AG04449 (cell line): ENCODE measurements around the gene SETD1B.
A peak's percentile ranks its signal among the peaks of the same experiment; 100 is the strongest.

Experiments
- CTCF ChIA-PET: fragments of 350-600 bp; formaldehyde crosslinking; extraction: SDS; loops from one replicate; lab custom pipeline; 2021; ENCODE audit warnings: antibody characterized with exemption; lab: Yijun Ruan, JAX
- POLR2A ChIA-PET: fragments of 400-600, 350-600 bp; formaldehyde crosslinking; extraction: SDS; loops from one replicate; lab custom pipeline; 2020; ENCODE audit warnings: antibody characterized with exemption, inconsistent platforms; lab: Yijun Ruan, JAX
- DNase-seq: peaks from one replicate; pipeline ENCODE4 v3.0.0-alpha.2; 2010; ENCODE audit warnings: low read depth, low spot score
- H3K4me3 ChIP-seq: 2 replicates; pipeline ENCODE4 v1.5.1; 2011; ENCODE audit warnings: low read depth, mild to moderate bottlenecking, control low read depth, low read length
- TF ChIP-seq, protein P1 (sequence below): IDR thresholded peaks from one replicate; pipeline ENCODE4 v1.5.1; 2011; ENCODE audit warnings: mild to moderate bottlenecking, moderate library complexity, low read length, control low read depth, inconsistent platforms; ENCODE audit not compliant: insufficient read depth; ENCODE audit errors: missing control alignments

Gene SETD1B

DNA sequence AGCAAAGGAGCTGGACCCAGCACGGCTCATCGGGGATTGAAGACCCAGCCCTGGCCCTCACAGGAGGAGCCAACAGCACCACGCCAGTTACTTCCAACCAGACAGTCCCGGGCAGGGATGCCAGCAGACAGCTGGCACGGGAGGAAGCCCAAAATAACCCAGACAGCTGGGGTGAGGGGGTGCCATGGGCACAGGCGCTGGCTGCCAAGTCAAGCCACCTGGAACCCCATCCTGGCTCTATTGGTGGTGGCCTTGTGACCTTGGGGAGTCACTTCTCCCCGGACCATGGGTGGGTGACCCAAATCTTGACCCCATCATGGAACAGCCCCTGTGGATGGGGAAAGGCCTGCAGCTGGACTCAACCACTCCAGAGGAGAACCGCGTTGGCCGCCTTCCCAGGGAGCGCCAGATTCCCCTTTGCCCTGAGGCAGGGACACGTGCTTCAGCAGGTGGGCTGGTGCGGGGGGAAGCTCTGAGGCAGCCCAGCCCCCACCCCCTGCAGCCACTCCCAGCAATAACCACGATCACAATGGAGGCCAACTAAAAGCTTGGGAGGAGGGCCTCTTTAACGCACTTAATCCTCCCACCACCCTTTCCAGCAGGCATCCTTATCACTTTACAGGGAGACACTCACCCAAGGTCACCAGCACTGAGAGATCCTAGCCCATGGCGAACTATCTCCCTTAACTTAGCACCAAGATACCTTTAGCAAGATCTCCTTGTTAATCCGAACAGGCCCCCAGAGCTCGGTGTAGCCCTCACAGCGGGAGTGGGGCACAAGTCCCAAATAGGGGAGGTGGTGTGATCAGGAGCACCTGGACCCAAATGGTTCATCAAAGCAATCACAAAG lies 5.6 kb upstream of the SETD1B start:
- peak overlapping the region; percentile 38 for H3K4me3 ChIP-seq
- ChIA-PET CTCF (interaction anchor here (1.4 to 32.5 kb wide), 5 partner anchors 8 to 101 kb away, joined by 3 to 1100 read pairs (median 230); partner anchors contain the start of genes PSMD9, RHOF and SETD1B), POLR2A (interaction anchor here (0.6 to 3.5 kb wide), 6 partner anchors 13 to 102 kb away, joined by 3 to 12 read pairs (median 4); partner anchors contain the start of gene PSMD9)
- TF ChIP-seq, protein P1, sequence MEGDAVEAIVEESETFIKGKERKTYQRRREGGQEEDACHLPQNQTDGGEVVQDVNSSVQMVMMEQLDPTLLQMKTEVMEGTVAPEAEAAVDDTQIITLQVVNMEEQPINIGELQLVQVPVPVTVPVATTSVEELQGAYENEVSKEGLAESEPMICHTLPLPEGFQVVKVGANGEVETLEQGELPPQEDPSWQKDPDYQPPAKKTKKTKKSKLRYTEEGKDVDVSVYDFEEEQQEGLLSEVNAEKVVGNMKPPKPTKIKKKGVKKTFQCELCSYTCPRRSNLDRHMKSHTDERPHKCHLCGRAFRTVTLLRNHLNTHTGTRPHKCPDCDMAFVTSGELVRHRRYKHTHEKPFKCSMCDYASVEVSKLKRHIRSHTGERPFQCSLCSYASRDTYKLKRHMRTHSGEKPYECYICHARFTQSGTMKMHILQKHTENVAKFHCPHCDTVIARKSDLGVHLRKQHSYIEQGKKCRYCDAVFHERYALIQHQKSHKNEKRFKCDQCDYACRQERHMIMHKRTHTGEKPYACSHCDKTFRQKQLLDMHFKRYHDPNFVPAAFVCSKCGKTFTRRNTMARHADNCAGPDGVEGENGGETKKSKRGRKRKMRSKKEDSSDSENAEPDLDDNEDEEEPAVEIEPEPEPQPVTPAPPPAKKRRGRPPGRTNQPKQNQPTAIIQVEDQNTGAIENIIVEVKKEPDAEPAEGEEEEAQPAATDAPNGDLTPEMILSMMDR, result no peak
- DNase-seq, result no peak

DNA sequence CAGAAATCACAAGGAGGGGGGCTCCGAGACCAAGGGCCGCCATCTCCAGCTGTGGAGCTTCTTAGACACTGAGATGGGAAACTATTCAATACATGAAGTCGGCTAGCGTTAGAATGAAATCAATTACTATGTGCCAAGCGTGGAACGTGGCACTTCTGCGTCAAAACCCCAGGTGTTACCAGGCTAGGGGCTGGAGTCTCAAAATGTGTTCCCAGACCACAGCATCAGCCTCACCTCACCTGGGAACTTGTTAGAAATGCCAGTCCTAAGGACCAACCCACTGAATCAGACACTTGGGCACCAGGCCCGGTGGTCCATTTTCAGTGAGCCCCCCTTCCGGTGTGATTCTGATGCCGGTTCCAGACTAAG lies 5.0 kb upstream of the SETD1B start:
- peak overlapping the region; percentile 69 for H3K4me3 ChIP-seq
- DNase-seq, result no peak
- POLR2A ChIA-PET, result interaction anchor here (0.8 to 4.5 kb wide), 6 partner anchors 12 to 102 kb away, joined by 3 to 27 read pairs (median 6); partner anchors contain the start of gene PSMD9

DNA sequence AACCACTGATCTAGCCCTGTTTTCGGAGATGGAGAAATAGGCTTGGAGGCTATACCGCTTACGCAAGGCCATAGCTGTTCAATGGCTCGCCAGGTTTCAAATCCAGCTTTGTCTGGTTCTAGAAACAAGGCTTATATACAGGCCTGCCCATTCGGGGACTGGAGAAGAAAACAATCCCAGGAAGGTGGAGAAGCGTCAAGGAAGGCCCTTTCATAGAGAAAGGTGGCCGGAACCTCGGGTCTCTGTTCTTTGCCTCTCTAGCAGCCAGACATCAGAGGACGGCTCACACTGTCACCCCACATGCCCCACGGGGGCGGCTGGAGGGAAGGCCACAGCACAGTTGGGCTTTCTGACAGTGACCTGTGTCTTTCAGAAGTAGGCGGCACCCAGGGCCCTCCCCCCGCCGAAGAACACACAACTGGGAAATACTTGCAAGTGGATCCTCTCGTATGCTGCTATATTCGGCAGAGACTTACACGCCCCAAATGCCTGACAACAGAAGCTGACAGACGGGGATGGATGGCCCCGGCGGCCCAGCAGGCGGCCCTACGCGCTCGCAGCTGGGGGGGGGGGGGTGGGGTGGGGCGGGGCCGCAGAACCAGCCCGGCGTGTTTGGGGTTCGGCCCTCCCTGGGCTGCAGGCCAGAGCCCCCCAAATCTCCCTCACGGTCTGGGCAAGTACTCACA lies 4.5 kb upstream of the SETD1B start:
- H3K4me3 ChIP-seq, result peak overlapping the region; percentile 69
- DNase-seq, result peak; percentile 61
- POLR2A ChIA-PET, result interaction anchor here (0.8 to 4.5 kb wide), 4 partner anchors 12 to 89 kb away, joined by 3 to 27 read pairs (median 8); partner anchors contain the start of gene PSMD9
- TF ChIP-seq, protein P1, result no peak
- CTCF ChIA-PET, result interaction anchor here (1.4 to 32.5 kb wide), 5 partner anchors 7 to 102 kb away, joined by 3 to 1100 read pairs (median 230); partner anchors contain the start of genes PSMD9, RHOF and SETD1B

More for the DNA sequence above, 5.0 kb upstream of the SETD1B start:
- TF ChIP-seq, protein P1, result no peak
- CTCF ChIA-PET, result interaction anchor here (1.4 to 32.5 kb wide), 5 partner anchors 7 to 101 kb away, joined by 3 to 1100 read pairs (median 230); partner anchors contain the start of genes PSMD9, RHOF and SETD1B

DNA sequence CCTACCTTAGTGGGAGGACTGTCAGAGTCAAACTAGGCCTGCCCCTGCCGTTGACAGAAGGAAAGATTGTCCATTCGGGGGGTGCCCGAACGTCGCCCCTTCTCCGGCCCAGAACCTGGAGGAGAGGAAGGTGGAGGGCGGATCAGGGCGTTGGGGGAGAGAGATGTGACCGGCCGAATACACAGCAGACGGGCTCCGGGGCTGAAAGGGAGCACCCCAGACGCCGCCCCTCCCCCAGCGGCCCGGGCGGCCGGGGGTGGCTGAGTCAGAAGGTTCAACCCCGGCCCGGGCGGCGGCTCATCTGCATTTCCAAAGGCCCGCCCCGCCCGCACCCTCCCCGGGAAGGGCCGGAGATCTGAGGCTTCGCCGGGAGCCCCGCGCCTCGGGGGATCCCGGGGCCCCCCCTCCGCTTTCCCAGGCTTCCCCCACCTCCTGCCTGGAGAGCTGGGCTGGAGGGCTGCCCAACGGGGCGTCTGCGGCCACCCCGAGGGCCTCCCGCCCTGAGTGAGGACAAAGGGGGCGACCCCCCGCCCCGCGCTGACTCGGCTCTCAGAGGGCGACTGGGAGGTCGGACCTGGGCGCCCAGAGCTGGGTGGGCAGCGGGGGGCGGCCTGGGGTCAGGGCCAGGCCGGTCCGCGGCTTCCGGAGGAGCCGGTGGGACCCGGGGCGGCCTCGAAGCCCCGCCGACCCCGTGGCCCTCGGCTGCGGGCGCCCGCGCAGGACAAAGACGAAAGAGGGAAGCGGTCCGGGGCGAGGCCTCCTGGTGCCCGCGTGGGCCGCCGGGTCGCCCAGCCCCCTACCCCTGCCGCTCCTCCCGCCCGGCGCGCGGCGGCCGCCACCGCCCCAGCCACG lies 3.7 kb upstream of the SETD1B start:
- ChIA-PET CTCF (interaction anchor here (0.9 to 32.5 kb wide), 5 partner anchors 6 to 102 kb away, joined by 3 to 1100 read pairs (median 230); partner anchors contain the start of genes PSMD9, RHOF and SETD1B), POLR2A (interaction anchor here (0.7 to 4.5 kb wide), 3 partner anchors 11 to 89 kb away, joined by 4 to 27 read pairs (median 12); partner anchors contain the start of gene PSMD9)
- DNase-seq, result peak; percentile 51

More for the DNA sequence above, 3.7 kb upstream of the SETD1B start:
- H3K4me3 ChIP-seq, result peak overlapping the region; percentile 69
- TF ChIP-seq, protein P1, result no peak
